NB4 (cell line): ENCODE measurements around the gene BCL11A.

Experiments
- POLR2A ChIP-seq: IDR thresholded peaks from 2 replicates; pipeline ENCODE4 v1.6.1; 2011; ENCODE audit warnings: mild to moderate bottlenecking; ENCODE audit not compliant: insufficient read length; ENCODE audit errors: extremely low read depth
- TF ChIP-seq, protein P1 (sequence below): IDR thresholded peaks from one replicate; pipeline ENCODE4 v1.5.1; 2012; ENCODE audit warnings: low read depth, low read length
- TF ChIP-seq, protein P2 (sequence below): IDR thresholded peaks from 2 replicates; pipeline ENCODE4 v1.6.1; 2011; ENCODE audit warnings: low read depth, low read length

DNA sequence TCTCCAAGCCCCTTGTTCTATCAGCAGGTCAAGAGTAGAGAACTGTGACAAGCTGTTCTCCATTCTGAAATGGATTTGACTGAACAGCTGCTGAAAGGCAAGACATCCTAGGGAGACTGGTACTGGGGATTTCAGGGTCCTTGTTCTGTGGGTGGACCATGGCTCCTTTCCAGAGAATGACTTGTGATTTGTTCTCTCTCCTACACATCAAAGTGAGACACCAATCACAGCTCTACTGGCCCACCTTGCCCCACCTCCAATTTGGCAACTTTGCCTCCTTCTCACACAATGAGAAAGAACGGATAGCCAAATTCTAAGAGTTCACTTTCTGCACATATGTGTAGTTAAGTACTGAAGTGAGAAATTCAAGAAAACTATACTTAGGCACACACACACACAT lies 67.4 kb downstream of the BCL11A start:
- TF ChIP-seq, protein P1, sequence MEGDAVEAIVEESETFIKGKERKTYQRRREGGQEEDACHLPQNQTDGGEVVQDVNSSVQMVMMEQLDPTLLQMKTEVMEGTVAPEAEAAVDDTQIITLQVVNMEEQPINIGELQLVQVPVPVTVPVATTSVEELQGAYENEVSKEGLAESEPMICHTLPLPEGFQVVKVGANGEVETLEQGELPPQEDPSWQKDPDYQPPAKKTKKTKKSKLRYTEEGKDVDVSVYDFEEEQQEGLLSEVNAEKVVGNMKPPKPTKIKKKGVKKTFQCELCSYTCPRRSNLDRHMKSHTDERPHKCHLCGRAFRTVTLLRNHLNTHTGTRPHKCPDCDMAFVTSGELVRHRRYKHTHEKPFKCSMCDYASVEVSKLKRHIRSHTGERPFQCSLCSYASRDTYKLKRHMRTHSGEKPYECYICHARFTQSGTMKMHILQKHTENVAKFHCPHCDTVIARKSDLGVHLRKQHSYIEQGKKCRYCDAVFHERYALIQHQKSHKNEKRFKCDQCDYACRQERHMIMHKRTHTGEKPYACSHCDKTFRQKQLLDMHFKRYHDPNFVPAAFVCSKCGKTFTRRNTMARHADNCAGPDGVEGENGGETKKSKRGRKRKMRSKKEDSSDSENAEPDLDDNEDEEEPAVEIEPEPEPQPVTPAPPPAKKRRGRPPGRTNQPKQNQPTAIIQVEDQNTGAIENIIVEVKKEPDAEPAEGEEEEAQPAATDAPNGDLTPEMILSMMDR, result no peak
- no peak for TF ChIP-seq POLR2A
- TF ChIP-seq, protein P2, sequence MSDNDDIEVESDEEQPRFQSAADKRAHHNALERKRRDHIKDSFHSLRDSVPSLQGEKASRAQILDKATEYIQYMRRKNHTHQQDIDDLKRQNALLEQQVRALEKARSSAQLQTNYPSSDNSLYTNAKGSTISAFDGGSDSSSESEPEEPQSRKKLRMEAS, result no peak
